ENCODE results near the gene PLEKHB2.

DNA sequence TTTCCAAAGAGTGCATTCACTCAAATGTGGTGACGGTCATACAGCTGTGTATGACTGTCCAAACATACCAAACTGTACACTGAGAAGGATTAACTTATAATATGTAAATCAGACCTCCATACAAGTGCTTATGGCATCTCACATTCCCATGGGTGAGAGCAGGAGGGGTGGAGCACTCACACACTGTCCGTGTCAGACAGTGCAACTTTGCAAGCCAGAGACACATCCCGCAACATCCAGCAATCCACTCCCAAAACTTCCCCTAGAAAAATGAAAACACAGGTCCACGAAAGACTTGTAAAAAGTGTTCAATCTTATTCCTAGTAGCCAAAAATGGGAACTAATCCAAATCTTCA is 48.2 kb upstream of the PLEKHB2 start:
- TF ChIP-seq, protein P1, sequence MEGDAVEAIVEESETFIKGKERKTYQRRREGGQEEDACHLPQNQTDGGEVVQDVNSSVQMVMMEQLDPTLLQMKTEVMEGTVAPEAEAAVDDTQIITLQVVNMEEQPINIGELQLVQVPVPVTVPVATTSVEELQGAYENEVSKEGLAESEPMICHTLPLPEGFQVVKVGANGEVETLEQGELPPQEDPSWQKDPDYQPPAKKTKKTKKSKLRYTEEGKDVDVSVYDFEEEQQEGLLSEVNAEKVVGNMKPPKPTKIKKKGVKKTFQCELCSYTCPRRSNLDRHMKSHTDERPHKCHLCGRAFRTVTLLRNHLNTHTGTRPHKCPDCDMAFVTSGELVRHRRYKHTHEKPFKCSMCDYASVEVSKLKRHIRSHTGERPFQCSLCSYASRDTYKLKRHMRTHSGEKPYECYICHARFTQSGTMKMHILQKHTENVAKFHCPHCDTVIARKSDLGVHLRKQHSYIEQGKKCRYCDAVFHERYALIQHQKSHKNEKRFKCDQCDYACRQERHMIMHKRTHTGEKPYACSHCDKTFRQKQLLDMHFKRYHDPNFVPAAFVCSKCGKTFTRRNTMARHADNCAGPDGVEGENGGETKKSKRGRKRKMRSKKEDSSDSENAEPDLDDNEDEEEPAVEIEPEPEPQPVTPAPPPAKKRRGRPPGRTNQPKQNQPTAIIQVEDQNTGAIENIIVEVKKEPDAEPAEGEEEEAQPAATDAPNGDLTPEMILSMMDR (IDR thresholded peaks at IDR 0.05), result no peak
- TF ChIP-seq POLR2A (IDR thresholded peaks at IDR 0.05), result no peak

All from adrenal gland (tissue), 5 donors.